GM13976 (cell line): Measurements from ENCODE around the gene FOXL2.

Experiments used
- DNase-seq: peaks from one replicate; pipeline ENCODE4 v3.0.0; 2012; ENCODE audit warnings: low spot score
- in situ Hi-C: fragments of 300-500 bp; cut with MboI; formaldehyde crosslinking; loops from one replicate; pipeline ENCODE4 v1.12.0; 2022; ENCODE audit warnings: low sequenced_read_pairs, mixed read lengths, inconsistent platforms; ENCODE audit not compliant: unreplicated experiment
- TF ChIP-seq, protein P1 (sequence below): IDR thresholded peaks from 2 replicates; pipeline ENCODE4 v1.5.1; 2012; ENCODE audit warnings: borderline replicate concordance, mild to moderate bottlenecking; ENCODE audit not compliant: insufficient read depth; ENCODE audit errors: extremely low read depth, missing control alignments, control extremely low read depth

FOXL2 gene

DNA sequence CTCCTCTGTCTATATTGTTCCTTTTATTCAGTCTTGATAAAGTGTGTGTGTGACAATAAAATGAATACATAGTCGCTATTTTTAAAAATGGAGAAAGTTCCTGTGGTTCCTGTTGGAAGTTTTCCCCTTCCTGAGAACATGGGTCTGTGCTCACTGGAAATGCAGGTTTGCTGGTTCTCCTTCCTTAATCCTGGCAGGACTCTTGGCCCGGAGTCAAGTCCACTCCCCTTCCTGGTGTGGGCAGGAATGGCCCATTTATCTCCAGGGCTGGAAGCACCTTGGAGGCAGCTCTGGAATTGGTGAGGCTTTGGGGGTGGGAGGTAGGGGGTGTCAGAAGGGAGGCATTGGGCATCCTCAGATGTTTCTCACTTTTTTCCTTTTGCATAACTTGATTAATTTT is 30.1 kb downstream of the FOXL2 start:
- no peak for DNase-seq
- TF ChIP-seq, protein P1, sequence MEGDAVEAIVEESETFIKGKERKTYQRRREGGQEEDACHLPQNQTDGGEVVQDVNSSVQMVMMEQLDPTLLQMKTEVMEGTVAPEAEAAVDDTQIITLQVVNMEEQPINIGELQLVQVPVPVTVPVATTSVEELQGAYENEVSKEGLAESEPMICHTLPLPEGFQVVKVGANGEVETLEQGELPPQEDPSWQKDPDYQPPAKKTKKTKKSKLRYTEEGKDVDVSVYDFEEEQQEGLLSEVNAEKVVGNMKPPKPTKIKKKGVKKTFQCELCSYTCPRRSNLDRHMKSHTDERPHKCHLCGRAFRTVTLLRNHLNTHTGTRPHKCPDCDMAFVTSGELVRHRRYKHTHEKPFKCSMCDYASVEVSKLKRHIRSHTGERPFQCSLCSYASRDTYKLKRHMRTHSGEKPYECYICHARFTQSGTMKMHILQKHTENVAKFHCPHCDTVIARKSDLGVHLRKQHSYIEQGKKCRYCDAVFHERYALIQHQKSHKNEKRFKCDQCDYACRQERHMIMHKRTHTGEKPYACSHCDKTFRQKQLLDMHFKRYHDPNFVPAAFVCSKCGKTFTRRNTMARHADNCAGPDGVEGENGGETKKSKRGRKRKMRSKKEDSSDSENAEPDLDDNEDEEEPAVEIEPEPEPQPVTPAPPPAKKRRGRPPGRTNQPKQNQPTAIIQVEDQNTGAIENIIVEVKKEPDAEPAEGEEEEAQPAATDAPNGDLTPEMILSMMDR = no peak
- in situ Hi-C loops = loop anchor here (5.0 kb wide), 2 partner anchors 220 to 320 kb away; no protein-coding TSS in a partner anchor

DNA sequence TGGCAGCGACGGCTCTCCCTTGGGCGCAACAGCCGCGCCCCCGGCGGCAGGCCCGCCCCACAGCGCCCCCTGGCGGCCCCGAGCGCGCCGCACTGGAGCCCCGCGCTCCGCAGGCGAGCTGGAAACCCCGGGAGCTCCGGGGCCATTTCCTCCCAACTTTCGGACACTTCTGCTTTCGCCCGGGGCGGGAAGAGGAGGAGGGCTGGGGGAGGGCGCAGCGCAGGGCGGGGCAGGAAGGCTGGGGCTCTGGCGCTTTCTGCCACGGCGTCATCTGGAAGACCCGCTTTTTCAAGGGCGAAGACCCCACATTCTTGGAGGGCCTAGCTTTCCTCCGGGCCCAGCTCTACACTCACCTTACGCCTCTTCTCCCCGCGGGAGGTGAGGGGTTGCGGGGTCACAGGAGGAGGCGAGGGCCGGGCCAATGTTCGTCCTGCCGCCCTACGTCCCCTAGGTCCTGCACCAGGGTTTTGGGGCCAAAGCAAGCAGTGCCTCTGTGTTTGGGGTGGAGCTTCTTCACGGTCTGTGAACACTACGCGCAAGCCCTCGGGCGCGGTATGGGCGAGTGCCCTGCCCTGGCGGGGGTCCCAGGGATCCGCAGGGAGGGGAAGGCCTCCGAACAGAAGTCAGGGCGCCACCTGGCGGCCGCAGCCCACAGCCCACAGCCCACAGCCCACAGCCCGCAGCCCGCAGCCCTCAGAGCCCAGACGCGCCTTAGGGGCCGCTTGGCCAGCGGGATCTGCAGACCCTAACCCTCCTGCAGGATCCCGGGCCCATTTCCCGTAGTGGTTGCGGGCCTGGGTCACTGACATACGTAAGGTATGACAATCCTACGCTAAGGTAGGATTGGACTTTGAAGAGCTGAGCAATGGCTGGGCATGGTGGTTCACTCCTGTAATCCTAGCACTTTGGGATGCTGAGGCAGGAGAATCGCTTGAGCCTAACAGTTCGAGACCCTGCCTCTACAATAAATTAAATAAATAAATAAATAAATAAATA is 31.1 kb downstream of the FOXL2 start:
- in situ Hi-C loops = loop anchor here (5.0 kb wide), 2 partner anchors 218 to 318 kb away; no protein-coding TSS in a partner anchor

DNA sequence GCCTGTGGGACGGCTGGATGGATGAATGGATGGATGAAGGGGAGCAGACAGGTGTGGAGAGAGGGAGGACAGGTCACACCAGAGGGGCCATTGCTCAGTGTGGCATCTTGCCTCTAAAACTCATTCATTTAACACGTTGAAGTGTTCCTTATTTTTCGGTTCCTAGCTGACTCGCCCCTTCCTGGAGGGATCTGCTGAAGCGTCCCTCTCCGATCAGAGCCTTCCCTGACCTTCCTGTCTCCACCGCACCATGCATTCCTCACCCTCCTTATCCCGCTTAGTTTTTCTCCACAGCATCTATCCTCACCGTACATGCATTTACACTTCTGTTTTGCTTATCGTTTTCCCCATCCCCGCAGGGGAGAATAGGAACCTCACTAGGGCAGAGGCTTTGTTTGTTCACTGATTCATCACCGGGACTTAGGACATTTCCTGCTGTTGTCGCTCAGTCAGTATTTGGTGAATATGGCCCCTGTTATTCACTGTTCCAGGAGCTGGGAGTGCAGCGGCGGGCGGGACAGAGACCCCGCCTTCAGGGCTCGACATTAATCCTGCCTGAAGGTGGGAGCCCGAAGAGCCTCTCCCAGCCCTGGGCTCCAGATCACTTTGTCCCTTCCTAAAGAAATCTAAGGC is 32.0 kb downstream of the FOXL2 start:
- in situ Hi-C loops = loop anchor here (5.0 kb wide), 2 partner anchors 218 to 318 kb away; no protein-coding TSS in a partner anchor
- DNase-seq = no peak
- TF ChIP-seq, protein P1 = no peak

More for the DNA sequence above, 31.1 kb downstream of the FOXL2 start:
- TF ChIP-seq, protein P1 = peak; percentile 92
- DNase-seq = peak; percentile 91

DNA sequence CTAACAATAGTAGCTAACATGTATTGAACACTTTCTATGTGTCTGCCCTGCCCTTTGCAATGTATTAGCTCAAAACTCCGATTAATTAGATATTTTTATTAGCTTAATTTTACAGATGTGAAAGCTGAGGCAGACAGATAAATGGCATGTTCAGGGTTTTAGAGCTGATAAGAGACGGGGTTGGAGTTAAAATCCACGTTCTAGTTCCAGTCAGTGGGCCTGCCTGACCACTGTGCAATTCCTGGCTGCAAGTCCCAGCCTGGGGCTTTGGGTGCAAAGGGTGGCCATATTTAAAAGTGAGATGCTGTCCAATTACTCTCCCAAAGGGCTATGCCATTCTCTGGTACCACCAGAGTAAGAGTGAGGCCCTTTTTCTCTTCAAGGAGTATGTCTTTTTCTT is 33.2 kb downstream of the FOXL2 start:
- TF ChIP-seq, protein P1 = no peak
- no peak for DNase-seq
- in situ Hi-C loops = no loop called here

DNA sequence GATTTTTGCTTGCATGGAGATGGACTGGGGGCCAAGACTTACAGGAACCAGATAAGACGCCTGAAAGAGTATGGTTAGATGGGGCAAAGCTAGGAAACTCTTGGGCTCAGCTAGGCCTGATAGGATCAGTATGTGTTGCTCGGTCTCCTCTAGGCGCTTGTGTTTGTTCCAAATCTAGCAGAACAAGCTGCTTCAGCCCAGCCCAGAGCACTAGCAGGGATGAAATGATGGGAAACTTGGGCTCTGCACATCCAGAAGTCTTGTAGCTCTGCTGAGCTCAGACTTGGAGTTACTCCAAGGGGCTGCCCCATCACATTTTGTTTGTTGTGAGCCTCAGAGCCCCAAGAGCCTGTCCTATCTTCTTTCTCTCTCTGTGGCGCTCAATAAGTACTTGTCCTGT is 34.7 kb downstream of the FOXL2 start:
- DNase-seq = no peak
- TF ChIP-seq, protein P1 = no peak
- in situ Hi-C loops = no loop called here

DNA sequence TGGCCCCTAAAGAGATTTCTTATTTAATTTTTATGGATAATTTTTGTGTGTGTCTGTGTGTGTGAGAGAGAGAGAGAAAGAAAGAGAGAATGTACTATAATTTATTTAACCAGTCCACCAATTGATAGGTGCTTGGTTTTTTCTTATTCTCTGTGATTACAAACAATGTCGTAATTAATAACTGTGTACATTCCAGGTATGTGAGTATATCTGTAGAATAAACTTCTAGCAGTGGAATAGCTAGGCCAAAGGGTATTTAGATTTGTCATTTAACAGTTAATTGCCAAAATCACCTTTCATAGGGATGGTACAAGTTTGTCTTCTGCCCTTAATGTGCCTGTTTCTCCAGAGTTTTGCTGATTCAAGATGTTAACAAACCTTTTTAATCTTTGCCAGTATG is 35.3 kb downstream of the FOXL2 start:
- in situ Hi-C loops = no loop called here
- TF ChIP-seq, protein P1 = no peak
- no peak for DNase-seq
